Upper lobe of left lung (tissue), 4 donors: Measurements from ENCODE around the gene WDR70.

Experiments
- CTCF ChIP-seq, 6 experiments: fragments of 450-650 bp in 4 of 6; fragments of 200-600 bp in 2 of 6; sonication (generic) in 2 of 6; IDR thresholded peaks; one replicate each; pipeline ENCODE4 v1.5.1; 2016 to 2019; ENCODE audit warnings: antibody characterized with exemption in 6 of 6
- EP300 ChIP-seq, 4 donors: sonication (generic); formaldehyde crosslinking; IDR thresholded peaks; one replicate each; pipeline ENCODE4 v1.5.1; 2017; ENCODE audit warnings: antibody characterized with exemption in 4 of 4, control low read depth in 2 of 4
- POLR2A ChIP-seq, 4 donors: fragments of 450-650 bp; IDR thresholded peaks; one replicate each; pipeline ENCODE4 v1.5.1; 2016 to 2017; ENCODE audit warnings: antibody characterized with exemption in 4 of 4, mild to moderate bottlenecking in 2 of 4
- POLR2AphosphoS5 ChIP-seq, 2 donors: sonication (generic); formaldehyde crosslinking; IDR thresholded peaks; one replicate each; pipeline ENCODE4 v1.5.1; 2017; ENCODE audit warnings: antibody characterized with exemption in 2 of 2

GRCh38 chr5:37514946-37515345, 135.8 kb downstream of the WDR70 start:
- TF ChIP-seq CTCF (IDR thresholded peaks at IDR 0.05) (no peak), POLR2A (IDR thresholded peaks at IDR 0.05) (no peak), EP300 (IDR thresholded peaks at IDR 0.05) (no peak), POLR2AphosphoS5 (IDR thresholded peaks at IDR 0.05) (no peak)
